WERI-Rb-1 (cell line): ENCODE data around the gene PHACTR1.

Experiments
- DNase-seq: peaks from one replicate; pipeline ENCODE4 v3.0.0-alpha.2; 2020
- H3K27ac ChIP-seq: fragments of 250-450 bp; sonication (Bioruptor Pico); 2 replicates; pipeline ENCODE4 v1.5.1; 2020; ENCODE audit warnings: mild to moderate bottlenecking, moderate library complexity
- H3K27me3 ChIP-seq: fragments of 250-450 bp; sonication (Bioruptor Pico); 2 replicates; pipeline ENCODE4 v1.5.1; 2021; ENCODE audit warnings: mild to moderate bottlenecking, low read depth, moderate library complexity; ENCODE audit not compliant: insufficient read depth, severe bottlenecking
- H3K36me3 ChIP-seq: fragments of 250-450 bp; sonication (Bioruptor Pico); 2 replicates; pipeline ENCODE4 v1.5.1; 2020; ENCODE audit warnings: mild to moderate bottlenecking, moderate library complexity
- H3K4me3 ChIP-seq: 2 replicates; pipeline ENCODE4 v1.5.1; 2011; ENCODE audit warnings: low read depth, mild to moderate bottlenecking, control low read depth, low read length
- H3K9me3 ChIP-seq: fragments of 250-450 bp; sonication (Bioruptor Pico); 2 replicates; pipeline ENCODE4 v1.5.1; 2021; ENCODE audit warnings: mild to moderate bottlenecking, moderate library complexity; ENCODE audit not compliant: severe bottlenecking
- CTCF ChIP-seq: IDR thresholded peaks from 2 replicates; pipeline ENCODE4 v1.5.1; 2011; ENCODE audit warnings: low read depth, mild to moderate bottlenecking, control low read depth, inconsistent platforms, low read length

PHACTR1 gene

GRCh38 chr6:12704946-12705345, 11.6 kb upstream of the PHACTR1 start:
- Histone ChIP-seq H3K9me3 (no peaks in the 10 kb centered on the region), H3K36me3 (no peaks in the 10 kb centered on the region), H3K4me3 (no peak overlapping the region), H3K27ac (no peak overlapping the region), H3K27me3 (peaks cover 38% of the 10 kb centered on the region)
- TF ChIP-seq CTCF, result no peak
- DNase-seq, result no peak

- peaks cover 21% of the 10 kb centered on the region for H3K27me3 ChIP-seq
- H3K4me3 ChIP-seq, result no peak overlapping the region
- no peaks in the 10 kb centered on the region for H3K9me3 ChIP-seq
- no peak overlapping the region for H3K27ac ChIP-seq
- H3K36me3 ChIP-seq, result no peaks in the 10 kb centered on the region
- no peak for DNase-seq
- no peak for TF ChIP-seq CTCF
These were observed 7.5 kb upstream of the PHACTR1 start for GRCh38 chr6:12709116-12709515.

- no peak overlapping the region for H3K4me3 ChIP-seq
- TF ChIP-seq CTCF, result no peak
- DNase-seq, result no peak
- H3K27me3 ChIP-seq, result peaks cover 19% of the 10 kb centered on the region
- H3K27ac ChIP-seq, result no peak overlapping the region
- H3K9me3 ChIP-seq, result no peaks in the 10 kb centered on the region
- no peaks in the 10 kb centered on the region for H3K36me3 ChIP-seq
These were observed 6.9 kb upstream of the PHACTR1 start for GRCh38 chr6:12709556-12710232.

GRCh38 chr6:12710921-12711320, 5.6 kb upstream of the PHACTR1 start:
- Histone ChIP-seq H3K4me3 (no peak overlapping the region), H3K27me3 (peaks cover 15% of the 10 kb centered on the region), H3K9me3 (no peaks in the 10 kb centered on the region), H3K27ac (no peak overlapping the region), H3K36me3 (no peaks in the 10 kb centered on the region)
- no peak for DNase-seq
- TF ChIP-seq CTCF, result no peak

GRCh38 chr6:12714022-12714421, 2.5 kb upstream of the PHACTR1 start:
- DNase-seq, result no peak
- H3K36me3 ChIP-seq, result no peaks in the 10 kb centered on the region
- no peak overlapping the region for H3K27ac ChIP-seq
- H3K4me3 ChIP-seq, result no peak overlapping the region
- H3K9me3 ChIP-seq, result no peaks in the 10 kb centered on the region
- no peak for TF ChIP-seq CTCF
- H3K27me3 ChIP-seq, result peaks cover 15% of the 10 kb centered on the region

GRCh38 chr6:12715437-12715836, 1.1 kb upstream of the PHACTR1 start:
- no peak overlapping the region for H3K4me3 ChIP-seq
- peaks cover 15% of the 10 kb centered on the region for H3K27me3 ChIP-seq

More at GRCh38 chr6:12715437-12715836, 1.1 kb upstream of the PHACTR1 start:
- no peak for TF ChIP-seq CTCF
- no peak for DNase-seq
- Histone ChIP-seq H3K9me3 (no peaks in the 10 kb centered on the region), H3K36me3 (no peaks in the 10 kb centered on the region), H3K27ac (no peak overlapping the region)
